GM12864 (cell line): ENCODE results near the gene BEND7.

ENCODE experiments used
- DNase-seq: peaks from one replicate; pipeline ENCODE4 v3.0.0-alpha.2; 2011; ENCODE audit warnings: low read depth
- H3K4me3 ChIP-seq: 2 replicates; pipeline ENCODE4 v1.5.1; 2011; ENCODE audit warnings: mild to moderate bottlenecking, low read depth, low read length, control low read depth
- TF ChIP-seq, protein P1 (sequence below): IDR thresholded peaks from 2 replicates; pipeline ENCODE4 v1.5.1; 2011; ENCODE audit warnings: low read depth, mild to moderate bottlenecking, moderate library complexity, low read length, control low read depth, inconsistent platforms; ENCODE audit errors: missing control alignments

Gene BEND7

DNA sequence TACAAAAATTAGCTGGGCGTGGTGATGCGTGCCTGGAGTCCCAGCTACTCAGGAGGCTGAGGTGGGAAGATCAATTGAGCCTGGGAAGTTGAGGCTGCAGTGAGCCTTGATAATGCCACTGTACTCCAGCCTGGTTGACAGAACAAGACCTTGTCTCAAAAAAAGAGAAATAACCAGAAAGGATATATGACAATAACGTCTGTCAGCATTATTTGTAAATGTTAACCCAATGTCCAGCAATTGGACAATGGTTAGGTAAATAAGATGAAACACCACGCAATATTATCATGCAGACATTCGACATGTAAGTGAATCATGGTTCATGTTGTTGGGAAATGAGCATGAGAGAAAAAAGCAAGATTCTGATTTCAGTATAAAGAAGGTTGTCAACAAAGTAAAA lies 136.1 kb downstream of the BEND7 start:
- no peak for DNase-seq
- TF ChIP-seq, protein P1, sequence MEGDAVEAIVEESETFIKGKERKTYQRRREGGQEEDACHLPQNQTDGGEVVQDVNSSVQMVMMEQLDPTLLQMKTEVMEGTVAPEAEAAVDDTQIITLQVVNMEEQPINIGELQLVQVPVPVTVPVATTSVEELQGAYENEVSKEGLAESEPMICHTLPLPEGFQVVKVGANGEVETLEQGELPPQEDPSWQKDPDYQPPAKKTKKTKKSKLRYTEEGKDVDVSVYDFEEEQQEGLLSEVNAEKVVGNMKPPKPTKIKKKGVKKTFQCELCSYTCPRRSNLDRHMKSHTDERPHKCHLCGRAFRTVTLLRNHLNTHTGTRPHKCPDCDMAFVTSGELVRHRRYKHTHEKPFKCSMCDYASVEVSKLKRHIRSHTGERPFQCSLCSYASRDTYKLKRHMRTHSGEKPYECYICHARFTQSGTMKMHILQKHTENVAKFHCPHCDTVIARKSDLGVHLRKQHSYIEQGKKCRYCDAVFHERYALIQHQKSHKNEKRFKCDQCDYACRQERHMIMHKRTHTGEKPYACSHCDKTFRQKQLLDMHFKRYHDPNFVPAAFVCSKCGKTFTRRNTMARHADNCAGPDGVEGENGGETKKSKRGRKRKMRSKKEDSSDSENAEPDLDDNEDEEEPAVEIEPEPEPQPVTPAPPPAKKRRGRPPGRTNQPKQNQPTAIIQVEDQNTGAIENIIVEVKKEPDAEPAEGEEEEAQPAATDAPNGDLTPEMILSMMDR = no peak
- H3K4me3 ChIP-seq = no peak overlapping the region
